Measurements from ENCODE around the gene SUCNR1. TPM values are rescaled to one million over a fixed set of nuclear protein-coding genes. Genes with fewer than 3 reads are reported as not detected.
"Not testable (repeated sequence)": the region's sequence is repeated elsewhere in the genome, so short reads cannot be mapped to it uniquely, and the experiment has no call there.

The SUCNR1 gene
- total RNA-seq, 1 donor from 2014 or later, result 0.75 TPM

GRCh38 chr3:151839313-151839631 is 34.2 kb upstream of the SUCNR1 start:
- no peak overlapping the region for H3K4me3 Mint-ChIP-seq
- H3K4me1 Mint-ChIP-seq (ENCODE audit: unreplicated experiment), result peaks cover 20% of the 10 kb centered on the region
- no peak overlapping the region for H3K27ac Mint-ChIP-seq
- DNase-seq (ENCODE audit: extremely low spot score, unreplicated experiment), result no peak
- no peaks in the 10 kb centered on the region for H3K36me3 Mint-ChIP-seq
- H3K27me3 Mint-ChIP-seq, result no peaks in the 10 kb centered on the region
- TF ChIP-seq, protein P1, sequence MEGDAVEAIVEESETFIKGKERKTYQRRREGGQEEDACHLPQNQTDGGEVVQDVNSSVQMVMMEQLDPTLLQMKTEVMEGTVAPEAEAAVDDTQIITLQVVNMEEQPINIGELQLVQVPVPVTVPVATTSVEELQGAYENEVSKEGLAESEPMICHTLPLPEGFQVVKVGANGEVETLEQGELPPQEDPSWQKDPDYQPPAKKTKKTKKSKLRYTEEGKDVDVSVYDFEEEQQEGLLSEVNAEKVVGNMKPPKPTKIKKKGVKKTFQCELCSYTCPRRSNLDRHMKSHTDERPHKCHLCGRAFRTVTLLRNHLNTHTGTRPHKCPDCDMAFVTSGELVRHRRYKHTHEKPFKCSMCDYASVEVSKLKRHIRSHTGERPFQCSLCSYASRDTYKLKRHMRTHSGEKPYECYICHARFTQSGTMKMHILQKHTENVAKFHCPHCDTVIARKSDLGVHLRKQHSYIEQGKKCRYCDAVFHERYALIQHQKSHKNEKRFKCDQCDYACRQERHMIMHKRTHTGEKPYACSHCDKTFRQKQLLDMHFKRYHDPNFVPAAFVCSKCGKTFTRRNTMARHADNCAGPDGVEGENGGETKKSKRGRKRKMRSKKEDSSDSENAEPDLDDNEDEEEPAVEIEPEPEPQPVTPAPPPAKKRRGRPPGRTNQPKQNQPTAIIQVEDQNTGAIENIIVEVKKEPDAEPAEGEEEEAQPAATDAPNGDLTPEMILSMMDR (conservative IDR thresholded peaks at IDR 0.05), result peak; percentile 30
- H3K9me3 Mint-ChIP-seq, result no peaks in the 10 kb centered on the region

- no peaks in the 10 kb centered on the region for H3K9me3 Mint-ChIP-seq
- H3K4me3 Mint-ChIP-seq, result no peak overlapping the region
- no peak for DNase-seq (ENCODE audit: extremely low spot score, unreplicated experiment)
- H3K27me3 Mint-ChIP-seq, result no peaks in the 10 kb centered on the region
- H3K27ac Mint-ChIP-seq, result no peak overlapping the region
- TF ChIP-seq, protein P1 (conservative IDR thresholded peaks at IDR 0.05), result no peak
- peaks cover 14% of the 10 kb centered on the region for H3K4me1 Mint-ChIP-seq (ENCODE audit: unreplicated experiment)
- H3K36me3 Mint-ChIP-seq, result no peaks in the 10 kb centered on the region
Observed at GRCh38 chr3:151841801-151842200, 31.6 kb upstream of the SUCNR1 start.

- Mint-ChIP-seq H3K27me3 (no peaks in the 10 kb centered on the region), H3K36me3 (no peaks in the 10 kb centered on the region), H3K27ac (no peak overlapping the region), H3K4me3 (no peak overlapping the region), H3K9me3 (no peaks in the 10 kb centered on the region), H3K4me1 (ENCODE audit: unreplicated experiment) (peaks cover 9% of the 10 kb centered on the region)
- TF ChIP-seq, protein P1 (conservative IDR thresholded peaks at IDR 0.05), result no peak
- DNase-seq (ENCODE audit: extremely low spot score, unreplicated experiment), result no peak
Observed at GRCh38 chr3:151843275-151843674, 30.2 kb upstream of the SUCNR1 start.

GRCh38 chr3:151845306-151845905 is 28.0 kb upstream of the SUCNR1 start:
- Mint-ChIP-seq H3K36me3 (no peaks in the 10 kb centered on the region), H3K4me1 (ENCODE audit: unreplicated experiment) (peaks cover 9% of the 10 kb centered on the region), H3K27me3 (no peaks in the 10 kb centered on the region), H3K9me3 (no peaks in the 10 kb centered on the region), H3K27ac (no peak overlapping the region), H3K4me3 (no peak overlapping the region)
- no peak for DNase-seq (ENCODE audit: extremely low spot score, unreplicated experiment)
- TF ChIP-seq, protein P1 (conservative IDR thresholded peaks at IDR 0.05), result no peak

DNA sequence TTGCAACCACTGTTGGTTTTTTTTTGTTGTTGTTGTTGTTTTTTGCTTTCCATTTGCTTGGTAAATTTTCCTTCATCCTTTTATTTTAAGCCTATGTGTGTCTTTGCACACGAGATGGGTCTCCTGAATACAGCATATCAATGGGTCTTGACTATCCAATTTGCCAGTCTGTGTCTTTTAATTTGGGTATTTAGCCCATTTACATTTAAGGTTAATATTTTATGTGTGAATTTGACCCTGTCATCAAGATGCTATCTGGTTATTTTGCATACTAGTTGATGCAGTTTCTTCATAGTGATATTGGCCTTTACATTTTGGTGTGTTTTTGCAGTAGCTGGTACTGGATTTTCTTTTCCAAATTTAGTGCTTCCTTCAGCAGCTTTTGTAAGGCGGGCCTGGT is 23.4 kb upstream of the SUCNR1 start:
- H3K27me3 Mint-ChIP-seq; H3K36me3 Mint-ChIP-seq; H3K27ac Mint-ChIP-seq; DNase-seq (ENCODE audit: extremely low spot score, unreplicated experiment); H3K4me1 Mint-ChIP-seq (ENCODE audit: unreplicated experiment); H3K9me3 Mint-ChIP-seq; H3K4me3 Mint-ChIP-seq: not testable (repeated sequence)

- Mint-ChIP-seq H3K4me3 (no peak overlapping the region), H3K4me1 (ENCODE audit: unreplicated experiment) (no peaks in the 10 kb centered on the region), H3K27ac (no peak overlapping the region), H3K27me3 (no peaks in the 10 kb centered on the region), H3K36me3 (no peaks in the 10 kb centered on the region), H3K9me3 (peaks cover 9% of the 10 kb centered on the region)
- no peak for DNase-seq (ENCODE audit: extremely low spot score, unreplicated experiment)
- TF ChIP-seq, protein P1 (conservative IDR thresholded peaks at IDR 0.05), result no peak
Observed at GRCh38 chr3:151852074-151852811, 21.2 kb upstream of the SUCNR1 start.
